ENCODE results near the gene OMG.

DNA sequence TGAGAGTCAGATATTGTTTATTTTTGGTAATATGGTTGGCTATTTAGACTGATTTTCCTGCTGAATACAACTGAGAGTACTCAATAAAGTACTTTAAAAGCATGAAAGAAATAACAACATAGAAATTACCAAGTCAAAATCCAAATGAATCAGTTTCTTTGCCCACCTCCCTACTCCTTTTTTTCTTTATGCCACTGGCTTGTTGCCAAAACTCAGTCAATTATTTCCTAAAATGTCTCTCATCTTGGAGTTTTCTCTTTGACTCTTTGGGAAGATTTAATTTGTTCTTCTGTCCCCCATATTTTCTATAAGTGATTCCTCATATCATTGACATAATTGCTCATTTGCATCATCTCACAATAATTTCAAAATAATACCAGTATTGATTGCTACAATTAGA is 2.6 kb upstream of the OMG start:
- TF ChIP-seq, protein P1, sequence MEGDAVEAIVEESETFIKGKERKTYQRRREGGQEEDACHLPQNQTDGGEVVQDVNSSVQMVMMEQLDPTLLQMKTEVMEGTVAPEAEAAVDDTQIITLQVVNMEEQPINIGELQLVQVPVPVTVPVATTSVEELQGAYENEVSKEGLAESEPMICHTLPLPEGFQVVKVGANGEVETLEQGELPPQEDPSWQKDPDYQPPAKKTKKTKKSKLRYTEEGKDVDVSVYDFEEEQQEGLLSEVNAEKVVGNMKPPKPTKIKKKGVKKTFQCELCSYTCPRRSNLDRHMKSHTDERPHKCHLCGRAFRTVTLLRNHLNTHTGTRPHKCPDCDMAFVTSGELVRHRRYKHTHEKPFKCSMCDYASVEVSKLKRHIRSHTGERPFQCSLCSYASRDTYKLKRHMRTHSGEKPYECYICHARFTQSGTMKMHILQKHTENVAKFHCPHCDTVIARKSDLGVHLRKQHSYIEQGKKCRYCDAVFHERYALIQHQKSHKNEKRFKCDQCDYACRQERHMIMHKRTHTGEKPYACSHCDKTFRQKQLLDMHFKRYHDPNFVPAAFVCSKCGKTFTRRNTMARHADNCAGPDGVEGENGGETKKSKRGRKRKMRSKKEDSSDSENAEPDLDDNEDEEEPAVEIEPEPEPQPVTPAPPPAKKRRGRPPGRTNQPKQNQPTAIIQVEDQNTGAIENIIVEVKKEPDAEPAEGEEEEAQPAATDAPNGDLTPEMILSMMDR (IDR thresholded peaks at IDR 0.05): no peak
- TF ChIP-seq EP300 (IDR thresholded peaks at IDR 0.05): no peak

Measured in tibial nerve (tissue), 4 donors.